ENCODE results near the gene KIAA1328.

GRCh38 chr18:36792634-36793283, 36.2 kb upstream of the KIAA1328 start:
- TF ChIP-seq CTCF (conservative IDR thresholded peaks at IDR 0.05 in 1 of 2, IDR thresholded peaks at IDR 0.05 in 1 of 2; ENCODE audit: extremely low read depth in 1 of 2, insufficient read depth in 1 of 2, low read depth in 1 of 2, low read length in 2 of 2) (no peak), EZH2 (IDR thresholded peaks at IDR 0.05; ENCODE audit: borderline replicate concordance, low read length) (no peak)

All from mammary epithelial cell (primary cell).